Chondrocyte (in vitro differentiated cells): Measurements from ENCODE around the gene KLHL6. TPM values are rescaled to one million over a fixed set of nuclear protein-coding genes. Genes with fewer than 3 reads are reported as not detected.

Experiments
- DNase-seq: peaks from one replicate; pipeline ENCODE4 v3.0.0; 2021; ENCODE audit warnings: mixed read lengths, low spot score
- H3K27ac Mint-ChIP-seq: one replicate; pipeline ENCODE4 v1.8.0; 2021; ENCODE audit warnings: mild to moderate bottlenecking, moderate library complexity, mixed read lengths; ENCODE audit not compliant: unreplicated experiment
- H3K27me3 Mint-ChIP-seq: 2 replicates; pipeline ENCODE4 v1.8.0; 2021; ENCODE audit warnings: low read depth, mixed read lengths
- H3K36me3 Mint-ChIP-seq: 2 replicates; pipeline ENCODE4 v1.8.0; 2021; ENCODE audit warnings: low read depth, mixed read lengths
- H3K4me1 Mint-ChIP-seq: 2 replicates; pipeline ENCODE4 v1.8.0; 2021; ENCODE audit warnings: low read depth, mild to moderate bottlenecking, mixed read lengths
- H3K4me3 Mint-ChIP-seq: one replicate; pipeline ENCODE4 v1.8.0; 2021; ENCODE audit warnings: mild to moderate bottlenecking, moderate library complexity, mixed read lengths; ENCODE audit not compliant: unreplicated experiment
- H3K9me3 Mint-ChIP-seq: 2 replicates; pipeline ENCODE4 v1.8.0; 2021; ENCODE audit warnings: low read depth, mixed read lengths
- CTCF ChIP-seq: fragments of 200-600 bp; sonication (generic); IDR thresholded peaks from 2 replicates; pipeline ENCODE4 v1.5.0; 2021; ENCODE audit warnings: antibody characterized with exemption, mild to moderate bottlenecking, moderate library complexity
- total RNA-seq: library from RNA; stranded (reverse); gene quantifications from 3 replicates; pipeline ENCODE4 v1.2.1, GENCODE V29; 2021

Gene KLHL6
- total RNA-seq, 1 donor from 2014 or later, result not detected

DNA sequence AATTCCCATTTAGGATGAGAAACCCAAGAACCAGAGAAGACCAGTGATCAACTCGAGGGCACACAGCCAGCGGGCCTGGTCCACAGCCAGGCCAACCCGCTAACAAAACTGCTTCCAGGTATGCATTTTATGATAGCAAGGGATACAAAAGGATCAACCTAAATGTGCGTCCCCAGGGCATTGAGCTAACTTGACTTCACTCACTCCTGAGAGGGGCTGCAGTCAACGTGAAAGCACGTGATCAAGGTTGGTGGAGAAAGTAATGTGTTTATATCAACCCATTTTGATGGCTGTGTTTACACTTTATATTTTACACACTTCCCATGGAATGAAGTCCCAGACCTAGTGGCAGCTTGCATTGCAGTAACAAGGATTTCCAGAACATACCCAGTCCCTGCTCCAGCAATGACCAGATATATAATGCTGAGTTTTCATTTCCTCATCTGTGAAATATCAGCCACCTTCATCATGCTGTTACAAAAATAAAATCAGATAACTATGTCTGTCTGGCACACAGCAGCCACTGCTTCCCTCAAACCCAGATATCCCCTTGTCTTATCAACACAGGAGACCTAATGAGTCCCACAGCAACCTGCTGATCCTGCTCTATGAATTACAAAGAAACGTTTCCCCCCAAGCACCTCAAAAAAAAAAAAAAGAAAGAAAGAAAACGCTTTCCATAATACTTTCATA lies 2.0 kb downstream of the KLHL6 start:
- Mint-ChIP-seq H3K4me3 (no peak overlapping the region), H3K4me1 (peaks cover 32% of the 10 kb centered on the region), H3K36me3 (no peaks in the 10 kb centered on the region), H3K9me3 (no peaks in the 10 kb centered on the region), H3K27me3 (no peaks in the 10 kb centered on the region), H3K27ac (peak overlapping the region; percentile 89)
- no peak for DNase-seq
- TF ChIP-seq CTCF, result no peak

DNA sequence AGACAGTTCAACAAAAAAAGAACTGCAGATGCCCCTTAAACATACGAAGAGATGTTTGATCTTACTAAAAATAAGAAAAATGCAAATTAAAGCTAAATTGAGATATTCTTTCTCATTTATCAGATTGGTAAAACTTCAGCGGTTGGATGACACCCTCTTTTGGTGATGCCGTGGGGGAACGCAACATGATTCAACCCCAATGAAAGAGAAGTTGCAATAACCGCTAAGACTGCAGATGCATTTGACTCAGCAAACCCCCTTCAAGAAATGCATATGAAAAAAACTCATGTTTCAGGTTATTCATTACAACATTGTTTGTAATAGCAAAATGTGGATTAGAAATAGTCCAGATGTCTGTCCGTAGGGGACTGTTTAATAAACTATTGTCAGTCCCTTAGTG lies 3.6 kb downstream of the KLHL6 start:
- TF ChIP-seq CTCF, result no peak
- H3K4me1 Mint-ChIP-seq, result peaks cover 42% of the 10 kb centered on the region
- no peaks in the 10 kb centered on the region for H3K27me3 Mint-ChIP-seq
- no peak for DNase-seq
- H3K27ac Mint-ChIP-seq, result no peak overlapping the region
- H3K4me3 Mint-ChIP-seq, result no peak overlapping the region
- H3K36me3 Mint-ChIP-seq, result no peaks in the 10 kb centered on the region
- no peaks in the 10 kb centered on the region for H3K9me3 Mint-ChIP-seq

DNA sequence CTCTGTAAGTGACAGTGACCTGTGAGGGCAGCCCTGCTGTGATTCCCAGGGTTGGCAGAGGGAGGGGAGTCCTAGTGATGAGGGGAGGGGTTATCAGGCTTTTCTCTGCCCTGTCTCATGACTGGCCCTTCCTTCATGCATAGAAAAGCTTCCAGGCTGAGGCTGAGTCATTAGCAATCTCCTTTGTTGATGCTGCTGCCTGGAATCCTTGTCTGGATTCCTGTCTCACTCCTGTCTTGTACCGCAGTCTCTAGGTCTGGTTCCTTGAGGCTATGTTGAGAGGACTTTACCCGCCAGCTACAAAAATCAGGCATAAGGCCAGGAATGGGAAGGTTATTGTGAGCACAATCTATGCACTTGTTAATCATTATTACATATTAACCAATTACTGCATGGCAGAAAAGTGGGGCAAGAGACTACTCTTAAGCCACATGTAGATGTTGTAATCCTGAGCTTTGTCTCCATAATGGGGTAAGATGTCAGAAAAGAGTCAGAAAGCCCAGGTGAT lies 7.2 kb downstream of the KLHL6 start:
- TF ChIP-seq CTCF, result no peak
- Mint-ChIP-seq H3K4me3 (no peak overlapping the region), H3K27ac (peak overlapping the region; percentile 94), H3K36me3 (no peaks in the 10 kb centered on the region), H3K9me3 (no peaks in the 10 kb centered on the region), H3K27me3 (no peaks in the 10 kb centered on the region), H3K4me1 (peaks cover 29% of the 10 kb centered on the region)
- DNase-seq, result no peak

- no peak overlapping the region for H3K27ac Mint-ChIP-seq
- H3K4me3 Mint-ChIP-seq, result no peak overlapping the region
Measured at GRCh38 chr3:183546625-183547024, 8.9 kb downstream of the KLHL6 start.

GRCh38 chr3:183545708-183546107 lies 9.8 kb downstream of the KLHL6 start:
- Mint-ChIP-seq H3K27ac (no peak overlapping the region), H3K9me3 (no peaks in the 10 kb centered on the region), H3K4me3 (no peak overlapping the region), H3K4me1 (peaks cover 14% of the 10 kb centered on the region), H3K27me3 (no peaks in the 10 kb centered on the region), H3K36me3 (no peaks in the 10 kb centered on the region)
- TF ChIP-seq CTCF, result no peak
- no peak for DNase-seq

More at GRCh38 chr3:183546625-183547024, 8.9 kb downstream of the KLHL6 start:
- Mint-ChIP-seq H3K36me3 (no peaks in the 10 kb centered on the region), H3K4me1 (peaks cover 21% of the 10 kb centered on the region), H3K9me3 (no peaks in the 10 kb centered on the region), H3K27me3 (no peaks in the 10 kb centered on the region)
- TF ChIP-seq CTCF, result no peak
- DNase-seq, result no peak
